Thymus (tissue), 11 donors: ENCODE measurements around the gene DHDDS. TPM values are rescaled to one million over a fixed set of nuclear protein-coding genes. Genes with fewer than 3 reads are reported as not detected.

Source experiments
- DNase-seq, 9 donors: peaks; one replicate each; pipeline ENCODE4 v3.0.0-alpha.2; 2013; ENCODE audit warnings: low spot score in 9 of 9, low read depth in 6 of 9, missing footprints in 1 of 9
- H3K27ac ChIP-seq, 2 donors: one replicate each; pipeline ENCODE4 v1.5.1; 2013; ENCODE audit warnings: control low read depth in 1 of 2, low read depth in 1 of 2, low read length in 1 of 2, mild to moderate bottlenecking in 1 of 2, moderate library complexity in 1 of 2
- H3K27me3 ChIP-seq, 2 donors: one replicate each; pipeline ENCODE4 v1.5.1; 2013; ENCODE audit warnings: low read length in 1 of 2; ENCODE audit not compliant: control insufficient read depth in 2 of 2, insufficient read depth in 1 of 2
- H3K36me3 ChIP-seq, 2 donors: one replicate each; pipeline ENCODE4 v1.5.1; 2013; ENCODE audit warnings: low read length in 1 of 2, mild to moderate bottlenecking in 1 of 2, moderate library complexity in 1 of 2; ENCODE audit not compliant: control insufficient read depth in 2 of 2, insufficient read depth in 2 of 2
- H3K4me1 ChIP-seq, 2 donors: one replicate each; pipeline ENCODE4 v1.5.1; 2013; ENCODE audit warnings: low read length in 2 of 2; ENCODE audit not compliant: control insufficient read depth in 2 of 2, insufficient read depth in 2 of 2
- H3K4me3 ChIP-seq, 2 donors: one replicate each; pipeline ENCODE4 v1.5.1; 2013; ENCODE audit warnings: low read length in 2 of 2, control low read depth in 1 of 2, mild to moderate bottlenecking in 1 of 2
- H3K9me3 ChIP-seq, 2 donors: one replicate each; pipeline ENCODE4 v1.5.1; 2013; ENCODE audit warnings: low read length in 1 of 2, mild to moderate bottlenecking in 1 of 2; ENCODE audit not compliant: control insufficient read depth in 2 of 2, insufficient read depth in 1 of 2
- WGBS: extraction: QIAGEN DNeasy Blood & Tissue Kit; methylation state at CpG from one replicate; pipeline ENCODE4 v1.1.7; 2013; 5-methylcytosine and 5-hydroxymethylcytosine counted together
- polyA plus RNA-seq: library from polyadenylated mRNA; stranded (reverse); fragments of 200-250 nt; gene quantifications from one replicate; pipeline ENCODE4 v1.2.3, GENCODE V29; 2013
- total RNA-seq: library from RNA; stranded (reverse); fragments of 120-200 nt; gene quantifications from one replicate; pipeline ENCODE4 v1.2.4, GENCODE V29; 2013
- donor health status: healthy.

DHDDS gene
- total and polyA plus RNA-seq, 2 donors: 18.4 to 20.3 TPM

GRCh38 chr1:26478159-26478558 is 46.0 kb downstream of the DHDDS start:
- 98% methylated on average over 3 of the region's 3 CpGs for WGBS
- no peaks in the 10 kb centered on the region for H3K9me3 ChIP-seq
- H3K27ac ChIP-seq: no peak overlapping the region
- no peak for DNase-seq
- no peak overlapping the region for H3K4me3 ChIP-seq
- H3K36me3 ChIP-seq: peaks cover 34 to 58% of the 10 kb centered on the region in 2 donors
- peaks cover 7 to 10% of the 10 kb centered on the region in 2 donors for H3K4me1 ChIP-seq
- no peaks in the 10 kb centered on the region for H3K27me3 ChIP-seq

GRCh38 chr1:26478988-26479387 is 46.9 kb downstream of the DHDDS start:
- 97% methylated on average over 6 of the region's 6 CpGs for WGBS
- Histone ChIP-seq H3K27ac (no peak overlapping the region), H3K27me3 (no peaks in the 10 kb centered on the region), H3K4me1 (peaks cover 2 to 3% of the 10 kb centered on the region in 2 donors), H3K9me3 (no peaks in the 10 kb centered on the region), H3K4me3 (no peak overlapping the region), H3K36me3 (peaks cover 29 to 50% of the 10 kb centered on the region in 2 donors)
- no peak for DNase-seq

GRCh38 chr1:26482921-26483320 is 50.8 kb downstream of the DHDDS start:
- WGBS: 98% methylated on average over 2 of the region's 2 CpGs
- no peak overlapping the region for H3K4me3 ChIP-seq
- H3K27me3 ChIP-seq: no peaks in the 10 kb centered on the region
- peaks cover 7 to 17% of the 10 kb centered on the region in 2 donors for H3K36me3 ChIP-seq
- no peak overlapping the region for H3K27ac ChIP-seq
- H3K4me1 ChIP-seq: no peaks in the 10 kb centered on the region
- no peak for DNase-seq
- H3K9me3 ChIP-seq: no peaks in the 10 kb centered on the region

- no peaks in the 10 kb centered on the region for H3K4me1 ChIP-seq
- 92% methylated on average over 2 of the region's 2 CpGs for WGBS
Measured at GRCh38 chr1:26483980-26484379, 51.9 kb downstream of the DHDDS start.

GRCh38 chr1:26490155-26490554 is 58.0 kb downstream of the DHDDS start:
- Histone ChIP-seq H3K4me3 (no peak overlapping the region), H3K4me1 (no peaks in the 10 kb centered on the region), H3K27ac (no peak overlapping the region), H3K36me3 (no peaks in the 10 kb centered on the region), H3K9me3 (no peaks in the 10 kb centered on the region), H3K27me3 (no peaks in the 10 kb centered on the region)
- 98% methylated on average over 4 of the region's 4 CpGs for WGBS
- no peak for DNase-seq

More at GRCh38 chr1:26483980-26484379, 51.9 kb downstream of the DHDDS start:
- H3K9me3 ChIP-seq: no peaks in the 10 kb centered on the region
- no peak overlapping the region for H3K4me3 ChIP-seq
- peaks cover 7 to 9% of the 10 kb centered on the region in 2 donors for H3K36me3 ChIP-seq
- H3K27ac ChIP-seq: no peak overlapping the region
- H3K27me3 ChIP-seq: no peaks in the 10 kb centered on the region
- DNase-seq: no peak

- H3K36me3 ChIP-seq: no peaks in the 10 kb centered on the region
- H3K4me3 ChIP-seq: no peak overlapping the region
- no peaks in the 10 kb centered on the region for H3K4me1 ChIP-seq
- no peak overlapping the region for H3K27ac ChIP-seq
- H3K9me3 ChIP-seq: no peaks in the 10 kb centered on the region
- WGBS: 93% methylated on average over 3 of the region's 3 CpGs
- H3K27me3 ChIP-seq: no peaks in the 10 kb centered on the region
- no peak for DNase-seq
Measured at GRCh38 chr1:26493267-26493666, 61.1 kb downstream of the DHDDS start.

- Histone ChIP-seq H3K9me3 (no peaks in the 10 kb centered on the region), H3K4me1 (peaks cover 0 to 2% of the 10 kb centered on the region in 2 donors), H3K4me3 (no peak overlapping the region), H3K27me3 (no peaks in the 10 kb centered on the region), H3K27ac (no peak overlapping the region), H3K36me3 (no peaks in the 10 kb centered on the region)
- 97% methylated on average over 3 of the region's 3 CpGs for WGBS
- no peak for DNase-seq
Measured at GRCh38 chr1:26493938-26494337, 61.8 kb downstream of the DHDDS start.

GRCh38 chr1:26496861-26497260 is 64.7 kb downstream of the DHDDS start:
- WGBS: 67% methylated on average over 4 of the region's 4 CpGs
- DNase-seq: no peak
- H3K27ac ChIP-seq: no peak overlapping the region

GRCh38 chr1:26498894-26499293 is 66.8 kb downstream of the DHDDS start:
- H3K9me3 ChIP-seq: peaks cover 0 to 6% of the 10 kb centered on the region in 2 donors
- DNase-seq: no peak

More at GRCh38 chr1:26496861-26497260, 64.7 kb downstream of the DHDDS start:
- Histone ChIP-seq H3K4me1 (peaks cover 9 to 24% of the 10 kb centered on the region in 2 donors), H3K4me3 (no peak overlapping the region), H3K27me3 (peaks cover 0 to 2% of the 10 kb centered on the region in 2 donors), H3K9me3 (peaks cover 0 to 6% of the 10 kb centered on the region in 2 donors), H3K36me3 (no peaks in the 10 kb centered on the region)

More at GRCh38 chr1:26498894-26499293, 66.8 kb downstream of the DHDDS start:
- Histone ChIP-seq H3K27ac (no peak overlapping the region), H3K27me3 (peaks cover 0 to 2% of the 10 kb centered on the region in 2 donors), H3K4me3 (no peak overlapping the region), H3K36me3 (no peaks in the 10 kb centered on the region), H3K4me1 (peaks cover 9 to 25% of the 10 kb centered on the region in 2 donors)
- WGBS: 72% methylated on average over 7 of the region's 7 CpGs
